Medulla oblongata (tissue), 1 donor: Measurements from ENCODE around the gene PERCC1.

ENCODE experiments used
- DNase-seq: peaks from one replicate; pipeline ENCODE4 v3.0.0-alpha.2; 2015; ENCODE audit errors: extremely low spot score

The PERCC1 gene

DNA sequence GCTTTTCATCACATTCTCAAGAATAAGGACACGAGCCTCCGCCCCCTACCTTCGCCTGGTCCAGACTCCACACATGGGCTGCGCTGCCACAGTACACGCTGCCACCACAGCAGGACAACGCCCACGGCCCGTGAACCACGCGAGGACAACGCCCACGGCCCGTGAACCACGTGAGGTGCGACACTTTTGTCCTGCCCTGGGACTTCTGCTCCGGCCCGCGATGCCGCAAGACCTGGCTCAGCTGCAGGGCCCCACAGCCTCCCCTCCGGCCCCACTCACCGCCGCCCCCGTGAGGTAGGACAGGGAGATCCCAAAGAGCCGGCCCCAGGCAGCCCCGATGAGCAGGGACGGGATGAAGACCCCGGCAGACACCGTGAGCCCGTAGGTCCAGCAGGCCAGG lies 19.3 kb downstream of the PERCC1 start:
- no peak for DNase-seq

GRCh38 chr16:1450841-1451240 lies 20.0 kb downstream of the PERCC1 start:
- DNase-seq: no peak

DNA sequence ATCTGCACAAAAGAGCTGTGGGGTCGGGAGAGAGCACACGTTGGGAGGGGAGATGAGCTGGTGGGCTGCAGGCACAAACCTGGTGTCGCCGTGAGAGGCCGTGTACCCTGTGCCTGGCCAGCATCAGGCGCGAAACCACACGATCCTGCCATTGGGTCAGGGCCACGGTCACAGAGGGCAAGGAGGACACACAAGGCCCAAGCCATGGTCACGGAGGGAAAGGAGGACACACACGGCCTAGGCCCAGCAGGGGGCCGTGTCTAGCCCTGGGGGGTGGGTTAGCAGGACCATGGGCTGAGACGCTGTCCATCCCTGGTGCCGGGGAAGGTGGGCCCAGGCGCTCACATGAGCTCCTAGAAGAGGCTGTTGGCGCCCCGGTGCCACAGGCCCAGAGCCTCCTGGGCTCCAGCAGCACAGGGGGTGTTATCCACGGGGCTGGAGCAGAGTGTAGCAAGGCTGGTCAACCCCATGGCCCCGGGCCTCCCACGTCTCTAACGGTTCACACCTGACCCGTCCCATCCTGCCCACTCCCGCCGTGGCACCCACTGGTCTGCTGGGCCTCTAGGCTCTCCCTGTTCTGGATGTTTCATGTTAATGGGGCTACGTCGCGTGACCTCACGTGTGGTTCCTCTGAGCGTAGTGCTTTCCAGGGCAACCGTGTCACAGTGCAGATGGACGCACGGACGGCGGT lies 21.0 kb downstream of the PERCC1 start:
- no peak for DNase-seq

- DNase-seq: no peak
Observed at GRCh38 chr16:1452530-1452929, 21.7 kb downstream of the PERCC1 start.

DNA sequence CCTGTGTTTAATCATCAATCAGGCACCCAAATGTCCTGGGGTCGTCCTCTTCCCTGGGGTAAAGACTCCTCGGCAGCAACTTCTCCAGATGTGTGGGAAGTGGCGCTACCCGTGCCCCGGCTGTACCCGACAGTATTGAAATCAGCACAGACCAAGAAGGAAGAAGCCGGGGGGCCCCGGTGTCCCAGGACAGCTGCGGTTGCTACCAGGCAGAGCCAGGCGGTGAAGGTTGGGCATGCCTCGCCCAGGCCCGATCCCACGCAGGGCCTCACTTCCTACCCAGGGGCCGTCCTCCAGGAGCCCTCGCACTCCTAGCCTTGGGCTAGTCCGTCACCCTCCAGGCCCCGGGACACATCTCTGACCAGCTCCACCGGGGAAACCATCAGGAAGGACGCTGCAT lies 22.4 kb downstream of the PERCC1 start:
- no peak for DNase-seq

DNA sequence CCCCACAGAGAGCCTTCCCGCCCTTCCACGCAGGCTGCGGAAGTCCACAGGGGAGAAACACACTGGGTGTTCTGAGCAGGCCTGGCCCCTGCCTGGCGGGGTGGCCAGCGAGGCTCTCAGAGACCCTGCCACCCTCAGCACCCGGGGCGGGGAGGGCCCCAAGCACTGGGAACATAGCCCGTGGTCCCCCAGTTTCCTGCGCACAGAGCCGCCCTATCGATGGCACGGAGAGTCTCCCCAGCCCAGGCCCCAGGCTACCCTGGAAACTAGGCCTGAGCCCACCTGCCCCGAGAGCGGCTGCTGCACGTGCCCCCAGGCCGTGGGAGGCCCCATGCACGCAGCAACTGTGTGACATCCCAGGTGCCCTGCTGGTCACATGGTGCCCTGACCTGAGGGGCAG lies 23.7 kb downstream of the PERCC1 start:
- no peak for DNase-seq

GRCh38 chr16:1455190-1456171 lies 24.6 kb downstream of the PERCC1 start:
- no peak for DNase-seq

GRCh38 chr16:1456951-1457350 lies 26.1 kb downstream of the PERCC1 start:
- no peak for DNase-seq

DNA sequence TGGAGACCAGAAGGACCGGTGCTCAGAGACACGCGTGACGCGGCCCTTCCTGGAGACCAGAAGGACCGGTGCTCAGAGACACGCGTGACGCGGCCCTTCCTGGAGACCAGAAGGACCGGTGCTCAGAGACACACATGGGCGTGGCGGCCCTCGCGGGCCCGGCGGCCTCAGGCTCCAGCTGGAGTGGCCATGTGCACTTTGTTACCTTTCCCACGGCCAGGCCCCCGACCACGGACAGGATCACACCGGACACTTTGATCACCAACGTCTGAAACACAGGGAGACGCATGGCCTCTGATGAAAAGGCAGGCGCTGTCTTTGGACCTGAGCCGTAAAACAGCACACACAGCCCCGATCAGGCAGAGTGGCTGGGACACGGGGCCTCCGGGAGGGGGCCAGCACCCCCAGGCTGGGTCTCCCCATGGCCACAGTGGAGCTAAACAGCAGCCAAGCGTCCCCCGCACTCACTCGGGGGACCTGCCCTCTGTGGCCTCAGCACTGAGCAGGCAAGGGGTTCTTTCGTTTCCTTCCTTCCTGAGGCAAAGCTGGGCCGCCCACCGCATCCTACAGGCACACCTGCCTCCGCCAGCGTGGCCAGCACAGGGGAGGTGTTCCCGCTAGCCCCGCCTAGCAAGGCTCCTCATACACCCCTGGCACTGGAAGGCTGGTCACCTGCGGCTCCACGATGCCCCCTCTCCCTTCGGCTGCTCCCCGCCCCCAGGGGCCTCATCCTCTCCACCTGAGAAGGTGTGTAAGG lies 26.8 kb downstream of the PERCC1 start:
- DNase-seq: no peak

DNA sequence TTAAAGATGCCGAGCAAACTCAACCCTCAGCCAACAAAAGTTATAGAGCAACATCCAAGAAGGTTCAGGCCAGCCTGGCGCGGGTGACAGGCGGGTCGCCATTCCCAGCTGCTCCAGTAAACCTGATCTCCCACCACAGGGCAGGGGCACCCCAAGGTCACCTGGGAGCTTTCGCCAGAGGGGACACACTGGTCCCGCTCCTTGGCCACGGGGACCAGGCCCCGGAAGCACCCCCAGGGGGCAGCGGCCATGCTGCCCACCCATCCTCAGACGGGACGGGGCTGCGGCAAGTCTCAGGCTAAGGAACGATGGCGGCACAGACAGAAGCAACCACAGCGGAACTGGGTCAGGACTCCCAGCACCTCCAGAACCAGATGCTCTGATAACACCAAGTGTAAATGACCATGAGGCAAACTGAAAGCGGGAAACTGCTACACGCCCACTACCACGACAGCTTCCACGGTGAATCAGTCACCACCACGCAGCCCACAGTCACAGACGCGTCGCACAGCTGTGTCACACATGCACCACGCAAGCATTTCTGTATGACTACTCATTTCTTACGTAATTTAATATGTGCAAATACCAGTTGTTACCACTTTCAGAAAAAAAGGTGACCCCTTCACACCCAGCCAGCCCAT lies 27.6 kb downstream of the PERCC1 start:
- DNase-seq: no peak

DNA sequence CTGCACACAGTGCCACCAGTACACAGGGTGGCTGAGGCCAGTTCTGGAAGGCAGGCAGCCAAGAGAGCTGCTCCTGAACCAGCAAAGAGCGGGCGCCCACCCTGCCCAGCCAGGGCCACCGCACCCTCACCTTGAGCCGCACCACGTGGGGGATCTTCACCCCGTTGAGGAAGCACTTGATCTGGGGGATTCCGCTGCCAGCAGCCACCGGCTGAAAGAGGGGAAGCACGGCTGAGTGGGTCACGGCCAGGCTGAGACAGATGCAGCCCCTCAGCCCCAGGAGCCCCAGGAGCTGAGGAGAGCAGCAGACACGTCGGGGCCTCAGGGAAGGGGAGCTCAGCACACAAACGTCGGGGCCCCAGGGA lies 28.1 kb downstream of the PERCC1 start:
- no peak for DNase-seq

- no peak for DNase-seq
Observed at GRCh38 chr16:1459967-1460366, 29.1 kb downstream of the PERCC1 start.

GRCh38 chr16:1460602-1461138 lies 29.8 kb downstream of the PERCC1 start:
- DNase-seq: no peak

DNA sequence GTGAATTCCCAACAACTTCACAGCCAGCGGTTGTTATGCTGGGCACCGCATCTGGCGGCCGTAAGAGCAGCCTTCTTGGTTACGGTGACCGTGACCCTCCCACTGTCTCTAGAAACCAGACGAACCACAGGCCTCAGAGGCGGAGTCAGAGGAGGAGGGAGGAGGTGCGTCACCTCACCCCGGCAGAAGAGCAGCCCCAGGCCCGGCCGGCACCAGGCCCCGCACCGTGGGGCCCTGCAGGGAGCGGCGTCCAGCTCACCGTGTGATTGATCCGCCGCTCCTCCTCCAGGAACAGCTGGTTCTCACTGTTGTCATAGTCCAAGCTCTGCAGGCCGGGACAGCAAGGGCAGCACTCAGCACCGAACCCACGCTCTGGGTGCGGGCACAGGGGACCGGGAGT lies 30.3 kb downstream of the PERCC1 start:
- no peak for DNase-seq

- DNase-seq: no peak
Observed at GRCh38 chr16:1464196-1464893, 33.5 kb downstream of the PERCC1 start.

DNA sequence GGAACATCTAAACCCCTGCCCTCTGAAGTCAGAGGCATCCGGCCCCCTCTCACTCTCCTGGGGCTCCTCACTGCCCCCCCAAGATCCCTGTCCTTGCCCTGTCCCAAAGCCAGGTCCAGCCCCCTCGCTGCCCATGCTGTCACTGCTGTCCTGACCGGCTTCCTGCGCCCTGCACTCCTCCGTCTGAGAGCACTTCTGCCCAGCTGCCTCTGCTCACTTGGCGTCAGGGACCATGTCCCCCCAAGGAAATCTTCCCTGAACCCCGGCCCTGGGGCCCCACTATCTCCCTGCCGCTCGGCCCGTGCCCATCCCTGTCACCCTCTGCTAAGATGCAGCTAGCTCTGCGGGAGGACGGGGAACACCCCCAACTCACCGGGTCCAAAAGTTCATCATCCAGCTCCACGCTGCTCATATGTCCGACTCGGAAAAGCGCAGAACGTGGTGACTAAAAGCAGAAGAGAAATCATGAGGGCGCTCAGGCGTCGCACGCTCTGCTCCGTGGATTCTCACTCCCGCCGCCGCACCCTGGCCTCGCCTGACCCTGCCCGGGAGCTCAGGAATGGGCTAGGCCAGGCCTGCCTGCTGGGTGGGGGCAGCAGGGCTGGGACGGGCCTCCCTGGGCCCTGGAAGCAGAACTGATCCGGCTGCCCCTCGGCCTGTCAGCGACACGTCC lies 34.2 kb downstream of the PERCC1 start:
- no peak for DNase-seq

DNA sequence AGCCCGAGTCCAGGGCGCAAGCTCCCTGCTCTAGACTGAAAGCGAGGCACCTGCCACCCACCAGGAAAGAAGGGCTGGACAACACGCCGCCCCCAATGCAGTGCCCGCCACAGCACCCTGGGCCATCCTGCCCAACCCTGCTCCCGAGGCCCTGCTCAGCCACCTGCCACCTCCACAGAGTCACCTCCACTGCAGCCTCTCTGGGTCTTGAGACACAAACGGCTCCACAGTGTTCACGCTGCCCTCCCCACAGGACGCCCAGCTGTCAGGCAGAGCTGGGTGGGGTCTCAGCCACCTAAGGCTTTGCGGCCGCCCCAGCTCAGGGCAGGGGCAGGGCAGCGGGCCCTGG lies 34.7 kb downstream of the PERCC1 start:
- no peak for DNase-seq

DNA sequence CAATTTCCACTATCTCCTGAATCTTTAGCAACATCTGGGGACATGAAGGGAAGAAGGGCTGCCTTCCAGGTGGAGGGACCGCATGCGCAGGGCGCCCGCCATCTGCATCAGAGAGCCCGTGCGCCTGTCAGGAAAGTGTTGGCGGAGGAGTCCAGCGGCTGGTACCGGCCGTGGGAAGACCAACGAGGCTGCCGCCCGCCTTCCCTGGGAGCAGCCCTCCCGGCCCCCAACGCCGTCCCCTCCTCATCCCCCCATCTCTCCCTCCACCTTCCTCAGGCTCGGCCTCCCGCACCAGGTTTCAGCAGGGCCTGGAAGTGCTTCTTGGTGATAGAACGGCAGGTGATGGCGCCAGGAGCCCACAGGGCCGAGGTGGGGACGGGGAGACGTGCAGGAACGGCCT lies 35.2 kb downstream of the PERCC1 start:
- DNase-seq: no peak

GRCh38 chr16:1466968-1467521 lies 36.2 kb downstream of the PERCC1 start:
- DNase-seq: no peak

- DNase-seq: no peak
Observed at GRCh38 chr16:1468426-1468810, 37.5 kb downstream of the PERCC1 start.
